GM18951 (cell line): Measurements from ENCODE around the gene ZBTB7C.

Experiments
- POLR2A ChIP-seq: IDR thresholded peaks from 4 replicates; pipeline ENCODE4 v1.6.1; 2011; ENCODE audit warnings: mild to moderate bottlenecking; ENCODE audit not compliant: insufficient read length, insufficient read depth; ENCODE audit errors: extremely low read depth
- in situ Hi-C: fragments of 300-500 bp; cut with MboI; formaldehyde crosslinking; loops from one replicate; pipeline ENCODE4 v1.12.0; 2022; ENCODE audit warnings: low sequenced_read_pairs, mixed read lengths, inconsistent platforms; ENCODE audit not compliant: unreplicated experiment

ZBTB7C gene

DNA sequence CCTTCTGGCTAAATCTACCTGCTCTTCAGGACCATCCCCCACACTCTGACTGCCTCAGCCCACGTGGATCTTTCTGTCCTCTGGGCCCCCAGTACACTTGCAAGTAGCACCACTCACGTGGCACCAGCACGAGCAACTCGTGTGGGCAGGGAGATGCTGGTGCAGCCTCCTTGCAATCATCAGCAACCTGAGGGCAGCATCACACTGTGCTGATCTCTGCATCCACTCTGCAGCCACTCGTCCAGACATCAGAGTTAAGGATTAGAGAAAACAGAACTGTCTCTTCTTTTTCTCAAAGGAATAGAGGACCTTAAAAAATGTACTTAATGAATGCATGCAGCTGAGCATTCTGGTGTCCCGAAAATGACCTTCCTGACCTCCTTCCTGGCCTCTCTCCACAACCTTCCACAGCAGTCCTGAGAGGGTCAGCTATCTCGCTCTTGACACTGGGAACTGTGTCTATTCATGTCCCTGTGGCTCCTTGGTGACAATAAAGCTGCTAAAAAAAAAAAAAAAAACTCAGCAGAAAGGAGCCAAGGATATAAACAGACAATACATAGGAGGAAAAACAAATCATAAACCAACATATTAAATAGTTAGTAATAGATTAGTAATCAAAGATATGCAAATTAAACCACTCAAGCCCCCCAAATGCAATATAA is 145.9 kb downstream of the ZBTB7C start:
- in situ Hi-C loops: no loop called here
- no peak for TF ChIP-seq POLR2A

DNA sequence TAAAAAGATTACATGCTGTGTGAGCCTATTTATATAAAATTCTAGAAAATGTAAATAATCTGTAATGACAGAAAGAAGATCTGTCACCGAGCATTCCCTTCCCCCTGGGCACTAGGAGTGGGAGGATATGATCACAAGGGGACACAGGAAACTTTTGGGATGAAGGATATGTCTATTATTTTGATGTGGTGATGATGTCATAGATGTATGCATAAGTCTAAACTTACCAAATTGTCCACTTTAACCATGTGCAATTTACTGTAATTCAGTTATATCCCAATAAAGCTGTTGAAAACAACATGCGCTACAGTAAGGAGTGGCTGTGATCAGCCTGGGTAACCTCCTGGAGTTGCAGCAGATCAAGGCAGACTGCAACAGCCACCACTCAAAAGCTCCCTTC is 148.9 kb downstream of the ZBTB7C start:
- in situ Hi-C loops: no loop called here
- no peak for TF ChIP-seq POLR2A

DNA sequence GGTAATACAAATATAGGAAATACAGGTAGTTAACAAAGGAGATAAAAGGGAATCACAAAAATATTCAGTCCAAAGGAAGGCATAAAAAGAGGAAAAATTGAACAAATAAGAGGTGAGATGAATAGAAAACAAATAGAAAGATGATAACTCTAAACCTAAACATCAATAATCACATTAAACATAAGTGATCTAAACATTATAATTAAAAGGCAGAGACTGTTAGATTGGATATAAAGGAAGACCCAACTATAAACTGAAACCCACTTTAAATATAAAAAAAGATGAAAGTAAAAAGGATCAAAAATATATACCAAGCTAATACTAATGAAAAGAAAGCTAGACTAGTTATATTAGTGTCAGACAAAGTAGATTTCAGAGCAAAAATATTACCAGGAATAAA is 152.3 kb downstream of the ZBTB7C start:
- no peak for TF ChIP-seq POLR2A
- in situ Hi-C loops: no loop called here

DNA sequence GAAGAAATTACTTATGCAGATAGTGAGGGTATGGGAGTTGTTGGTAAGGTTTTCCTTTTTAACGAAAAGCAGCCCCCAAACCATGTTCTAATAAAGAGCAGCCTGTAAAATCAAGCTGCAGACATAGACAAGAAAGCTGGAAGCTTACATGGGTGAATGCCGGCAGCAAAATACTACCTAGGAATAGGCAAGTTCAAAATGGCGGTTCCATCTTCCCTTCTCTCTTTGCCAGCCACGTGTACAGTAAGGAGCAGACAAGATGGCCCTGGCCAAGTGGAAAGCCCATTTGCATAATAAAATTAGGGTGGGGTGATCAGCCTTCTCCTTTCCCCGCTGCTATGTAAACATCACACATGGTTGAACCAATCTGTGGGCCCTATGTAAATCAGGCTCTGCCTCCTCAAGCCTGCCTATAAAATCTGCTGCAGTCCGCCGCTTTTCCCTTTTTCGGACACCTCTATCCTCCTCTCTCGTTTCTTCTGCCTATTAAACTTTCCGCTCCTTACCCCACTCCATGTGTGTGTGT is 155.0 kb downstream of the ZBTB7C start:
- in situ Hi-C loops: no loop called here
- no peak for TF ChIP-seq POLR2A

DNA sequence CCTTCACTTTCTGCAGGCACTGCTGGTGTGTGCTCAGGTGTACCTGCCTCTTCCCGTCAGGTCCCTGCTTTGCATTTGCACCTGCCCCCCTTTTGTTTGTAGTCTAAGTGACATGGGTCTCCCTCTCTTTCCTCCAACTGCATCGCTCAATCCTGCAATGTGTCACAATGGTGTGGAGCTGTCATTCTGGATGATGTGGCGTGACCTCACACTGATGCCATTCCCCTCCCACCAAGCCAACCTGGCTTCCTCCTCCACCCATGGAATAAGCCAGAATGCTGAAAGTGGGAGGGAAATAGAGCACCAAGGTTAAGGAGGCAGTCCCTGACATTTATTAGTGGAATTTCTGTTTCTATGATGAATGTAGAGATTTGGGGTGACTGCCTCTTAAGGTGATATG is 156.7 kb downstream of the ZBTB7C start:
- in situ Hi-C loops: no loop called here
- TF ChIP-seq POLR2A: no peak

DNA sequence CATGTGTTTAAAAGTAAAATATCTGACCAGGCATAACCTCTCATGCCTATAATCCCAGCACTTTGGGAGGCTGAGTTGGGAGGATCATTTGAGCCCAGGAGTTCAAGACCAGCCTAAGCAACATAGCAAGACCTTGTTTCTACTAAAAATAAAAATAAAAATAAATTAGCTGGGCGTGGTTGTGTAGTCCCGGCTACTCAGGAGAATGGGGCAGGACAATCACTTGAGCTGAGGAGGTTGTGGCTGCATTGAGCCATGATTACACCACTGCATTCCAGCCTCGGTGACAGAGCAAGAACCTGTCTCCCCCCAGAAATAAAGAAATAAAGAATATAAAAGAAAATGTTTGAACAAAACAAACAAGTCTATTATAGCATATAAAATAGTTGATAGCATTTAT is 158.3 kb downstream of the ZBTB7C start:
- in situ Hi-C loops: no loop called here
- no peak for TF ChIP-seq POLR2A

DNA sequence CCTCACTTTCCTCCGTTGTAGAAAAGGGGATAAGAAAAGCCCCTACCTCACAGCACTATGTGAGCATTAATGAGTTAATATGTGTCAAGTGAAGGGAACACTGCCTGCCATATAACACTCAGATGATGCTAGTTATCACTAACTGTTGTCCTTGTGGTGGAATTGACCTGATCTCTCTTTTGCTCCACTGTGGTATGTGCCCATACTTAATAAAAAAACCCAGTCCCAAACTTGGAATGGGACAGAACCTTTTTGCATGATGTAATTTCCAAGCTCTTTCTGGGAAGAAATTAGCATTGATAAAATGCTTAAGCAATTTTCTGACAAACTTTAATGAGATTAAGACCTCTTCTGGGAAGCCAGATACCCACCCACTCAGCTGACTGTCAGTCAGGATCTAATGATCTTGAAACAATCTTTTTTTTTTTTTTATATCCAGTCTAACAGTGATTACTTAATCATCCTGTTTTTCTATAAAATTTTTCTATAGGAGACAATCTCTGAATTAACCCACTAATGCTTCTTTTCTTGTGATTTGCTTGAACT is 158.7 kb downstream of the ZBTB7C start:
- in situ Hi-C loops: no loop called here

DNA sequence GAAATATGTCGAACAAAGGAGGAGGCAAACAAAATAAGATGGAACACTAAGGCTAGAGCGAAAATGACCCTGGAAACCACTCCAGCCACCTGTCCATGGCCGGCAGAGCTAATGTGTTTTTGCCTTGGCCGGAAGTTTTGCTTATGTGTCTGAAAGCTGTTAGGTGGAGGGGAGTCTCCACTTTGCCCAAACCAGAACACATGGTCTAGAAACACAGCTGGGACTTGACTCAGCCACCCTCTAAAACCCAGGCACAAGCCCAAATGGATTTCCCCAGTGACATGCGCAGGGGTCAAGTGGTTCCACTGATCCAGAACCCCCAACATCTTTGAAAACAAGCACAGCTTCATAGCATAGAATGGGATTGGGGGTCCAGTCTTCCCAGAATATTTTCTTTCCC is 159.3 kb downstream of the ZBTB7C start:
- no peak for TF ChIP-seq POLR2A
- in situ Hi-C loops: no loop called here

More for the DNA sequence above, 158.7 kb downstream of the ZBTB7C start:
- no peak for TF ChIP-seq POLR2A

DNA sequence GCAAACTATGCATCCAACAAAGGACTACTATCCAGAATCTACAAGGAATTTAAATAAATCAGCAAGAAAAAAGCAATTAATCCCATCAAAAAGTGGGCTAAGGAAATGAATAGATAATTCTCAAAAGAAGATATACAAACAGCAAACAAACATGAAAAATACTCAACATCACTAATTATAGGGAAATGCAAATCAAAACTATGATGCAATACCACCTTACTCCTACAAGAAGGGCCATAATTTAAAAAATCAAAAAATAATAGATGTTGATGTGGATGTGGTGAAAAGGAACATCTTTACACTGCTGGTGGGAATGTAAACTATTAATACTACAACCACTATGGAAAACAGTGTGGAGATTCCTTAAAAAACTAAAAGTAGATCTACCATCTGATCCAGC is 164.7 kb downstream of the ZBTB7C start:
- TF ChIP-seq POLR2A: no peak
- in situ Hi-C loops: no loop called here

DNA sequence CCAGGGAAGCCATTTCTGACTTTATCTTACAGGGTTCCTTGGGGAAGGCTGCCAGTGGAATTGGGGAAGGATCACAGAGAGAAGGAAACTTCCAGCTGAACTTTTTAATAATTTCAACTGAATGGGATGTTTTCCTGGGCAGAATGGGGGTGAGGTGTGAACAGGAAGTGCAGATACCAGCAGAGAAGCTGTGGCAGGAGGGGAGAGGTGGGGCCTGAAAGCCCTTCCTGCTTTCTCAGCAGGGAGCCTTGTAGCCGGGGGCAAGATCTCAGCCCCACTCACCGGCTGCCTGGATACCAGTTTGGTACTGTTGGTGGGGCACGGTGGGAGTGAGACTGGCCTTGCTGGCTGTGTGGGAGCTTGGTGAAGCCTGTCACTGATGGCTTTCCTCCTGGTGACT is 170.5 kb downstream of the ZBTB7C start:
- TF ChIP-seq POLR2A: no peak
- in situ Hi-C loops: no loop called here

DNA sequence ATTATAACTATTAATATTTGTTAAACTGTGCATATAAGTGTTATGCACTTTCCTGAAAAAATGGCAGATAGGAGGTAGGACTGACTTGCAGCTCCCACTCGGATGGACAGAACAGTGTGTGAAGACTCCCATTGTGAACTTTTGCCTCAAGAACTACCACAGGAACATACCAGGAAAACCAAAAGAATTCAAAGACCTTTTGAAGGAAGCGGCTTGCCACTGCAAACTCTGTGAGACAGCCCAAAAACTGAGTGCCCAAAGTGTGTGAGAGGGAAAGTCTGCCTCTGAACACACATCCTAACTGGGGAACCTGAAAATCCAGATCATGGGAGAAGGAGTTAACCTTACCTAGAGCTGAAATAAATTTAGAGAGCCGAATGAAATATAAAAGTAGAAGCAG is 171.0 kb downstream of the ZBTB7C start:
- no peak for TF ChIP-seq POLR2A
- in situ Hi-C loops: no loop called here

DNA sequence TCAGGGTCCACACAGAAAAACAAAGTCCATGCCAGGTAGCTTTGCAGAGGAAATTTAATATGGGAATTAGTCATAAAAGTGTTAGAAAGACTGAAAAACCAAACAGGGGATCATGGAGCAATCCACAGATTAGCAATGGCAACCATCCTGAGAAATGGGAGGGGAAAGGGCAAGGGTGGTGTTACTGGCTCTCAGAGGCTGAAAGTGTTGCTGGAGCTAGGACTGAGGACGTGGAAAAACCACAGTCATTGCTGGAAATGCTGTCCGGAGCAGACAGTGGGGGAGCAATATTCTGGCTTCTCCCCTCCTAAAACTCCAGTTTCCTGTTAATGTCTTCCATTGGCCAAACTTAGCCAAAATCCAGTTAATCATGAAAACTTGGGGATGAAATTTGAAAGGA is 172.4 kb downstream of the ZBTB7C start:
- in situ Hi-C loops: no loop called here
- TF ChIP-seq POLR2A: no peak

DNA sequence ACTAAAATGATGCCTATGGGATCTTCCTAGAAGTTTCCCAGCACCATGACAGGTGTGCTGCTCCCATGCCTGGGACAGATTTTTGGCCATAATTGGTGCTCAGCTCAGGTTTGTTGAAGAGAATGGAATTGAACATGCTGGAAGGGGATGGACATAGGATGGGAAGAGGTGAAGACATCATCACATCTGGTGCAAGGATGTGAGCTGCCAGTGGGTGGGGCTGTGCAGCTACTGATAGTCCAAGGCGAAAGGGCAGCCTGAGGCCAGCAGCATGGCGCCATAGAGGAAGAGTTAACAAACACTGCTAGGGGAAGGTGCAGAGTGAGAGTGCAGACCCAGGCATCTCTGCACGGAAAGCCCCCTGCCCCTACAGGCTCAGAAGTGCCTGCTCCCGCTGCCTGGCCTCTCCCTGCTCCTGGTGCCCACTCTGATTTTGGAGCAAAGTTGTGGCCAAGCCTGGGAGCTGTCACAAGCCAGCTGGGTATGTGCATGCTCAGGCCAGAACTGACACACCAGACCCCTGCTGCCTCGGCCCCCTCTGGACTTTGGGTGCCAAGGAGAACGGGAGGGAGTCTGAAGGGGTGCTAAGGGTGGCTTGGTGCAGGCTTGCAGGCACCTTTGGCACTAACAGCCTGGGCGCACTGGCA is 178.6 kb downstream of the ZBTB7C start:
- in situ Hi-C loops: no loop called here
- TF ChIP-seq POLR2A: no peak

DNA sequence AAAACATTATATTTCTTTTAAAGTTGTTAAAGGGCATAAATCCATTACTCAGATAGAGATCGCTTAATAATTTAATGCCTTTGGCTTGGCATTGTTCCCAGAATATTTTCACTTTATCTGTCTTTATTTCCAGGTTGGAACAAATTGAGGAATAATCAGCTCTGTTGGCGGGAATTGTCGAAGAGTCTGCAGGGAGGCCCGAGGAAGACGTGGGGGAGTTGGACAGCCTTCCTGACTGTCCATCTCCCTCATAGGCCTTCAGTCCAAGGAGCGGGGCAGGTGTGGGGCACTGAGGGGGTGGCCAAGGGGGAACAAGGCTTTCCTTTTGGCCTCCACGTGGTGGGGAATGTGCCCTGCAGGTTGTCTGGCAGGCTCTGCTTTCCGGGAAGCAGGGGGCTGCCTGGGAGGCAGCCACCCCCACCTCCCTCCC is 179.6 kb downstream of the ZBTB7C start:
- in situ Hi-C loops: no loop called here
- TF ChIP-seq POLR2A: no peak
